ENCODE results near the gene GRK6. TPM values are rescaled to one million over a fixed set of nuclear protein-coding genes. Genes with fewer than 3 reads are reported as not detected.

GRK6 gene
- total RNA-seq = 27.0 and 31.0 TPM in 2 replicates

DNA sequence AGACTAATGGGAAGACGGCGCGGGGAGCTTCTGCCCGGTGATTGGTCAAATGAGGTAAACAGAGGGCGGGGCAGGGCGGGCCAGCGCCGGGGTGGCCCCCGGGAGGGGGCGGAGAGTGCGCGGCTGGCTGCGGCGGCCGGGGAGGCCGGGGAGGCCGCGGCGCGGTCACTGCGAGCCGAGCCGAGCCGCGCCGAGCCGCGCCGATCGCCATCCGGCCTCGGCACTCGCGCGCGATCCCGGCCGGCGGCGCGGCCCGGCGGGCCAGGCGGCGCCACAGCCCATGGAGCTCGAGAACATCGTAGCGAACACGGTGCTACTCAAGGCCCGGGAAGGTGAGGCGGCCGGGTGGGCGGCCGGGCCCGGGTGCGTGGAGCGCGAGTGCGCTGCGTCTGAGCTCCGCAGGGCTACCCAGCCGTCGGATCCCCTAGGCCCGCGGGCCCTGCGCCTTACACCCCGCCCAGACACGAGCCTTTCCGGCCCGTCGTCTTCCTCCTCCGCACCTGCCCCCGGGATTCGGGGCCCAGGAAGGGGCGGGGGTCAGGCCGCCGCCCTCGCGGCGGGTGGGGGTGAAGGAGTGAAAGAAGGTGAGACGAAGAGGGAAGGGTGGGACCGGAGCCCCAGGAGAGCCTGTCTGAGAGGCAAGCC is at the start of gene GRK6:
GRK6 (plus strand) TSS at position 111 of the 645 bp plus-strand sequence; CDS start at position 281, 170 bp downstream.

DNA sequence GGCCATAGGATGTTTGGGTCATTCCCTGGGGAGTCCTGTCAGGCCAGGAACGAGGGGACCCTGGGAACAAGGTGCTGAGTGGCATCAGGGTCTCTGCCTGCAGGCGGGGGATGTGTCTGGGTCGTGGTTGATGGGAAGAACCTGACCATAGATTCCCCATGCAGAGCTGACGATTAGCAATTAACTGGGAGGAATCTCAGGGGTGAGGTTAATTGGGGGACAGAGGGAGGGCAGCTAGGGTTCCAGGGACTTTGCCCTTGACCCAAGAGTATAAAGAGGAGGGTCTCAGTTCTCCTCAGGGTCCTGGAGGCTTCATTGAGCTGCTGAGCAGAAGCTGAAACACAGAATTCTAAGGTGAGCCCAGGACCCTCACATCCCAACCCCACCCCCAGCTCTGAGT is 42.3 kb upstream of the GRK6 start, which contains the start of gene SLC34A1:
SLC34A1 (plus strand) TSS at position 301 of the 400 bp plus-strand sequence. CDS start 1,308 bp downstream, outside the sequence.

DNA sequence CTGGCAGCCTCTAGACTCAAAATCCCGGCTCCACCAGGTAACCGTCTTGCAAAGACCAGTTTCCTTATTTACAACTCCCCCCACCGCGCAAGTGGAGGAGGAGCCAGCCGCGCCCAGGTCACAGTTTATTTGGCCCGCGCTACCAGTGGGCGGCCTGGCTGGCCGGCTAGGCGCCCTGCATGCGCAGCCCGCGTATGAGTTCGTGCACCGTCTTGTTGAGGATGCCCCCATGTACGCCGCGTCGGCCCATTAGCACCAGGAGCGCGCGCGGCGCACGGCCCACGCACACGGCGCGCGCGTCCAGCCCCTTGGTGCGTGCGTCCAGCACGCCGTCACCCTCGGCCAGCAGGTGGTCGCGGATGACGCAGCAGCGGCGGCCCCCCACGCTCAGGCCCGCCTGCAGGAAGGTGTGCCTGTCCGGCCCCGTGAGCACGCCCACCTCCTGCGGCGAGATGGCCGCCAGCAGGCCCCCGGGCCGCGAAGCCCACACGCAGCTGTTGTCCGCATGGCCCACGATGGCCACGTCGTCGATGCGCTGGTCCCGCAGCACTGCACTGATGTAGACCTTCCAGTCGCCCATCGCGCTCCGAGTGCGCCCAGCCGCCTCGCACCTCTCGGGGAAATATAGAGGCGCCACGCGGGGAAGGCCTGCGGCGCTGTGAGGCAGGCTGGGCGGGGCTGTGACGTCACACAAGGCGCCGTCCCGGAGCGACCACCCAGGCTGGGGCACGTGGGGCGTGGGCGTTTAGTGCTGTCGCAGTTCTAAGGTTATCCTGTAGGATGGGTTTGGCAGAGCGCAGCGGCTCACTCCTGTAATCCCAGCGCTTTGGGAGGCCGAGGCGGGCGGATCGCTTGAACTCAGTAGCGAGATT is 26.2 kb upstream of the GRK6 start, which contains the start of gene PFN3:
PFN3 (minus strand) TSS at position 665 of the 872 bp plus-strand sequence; CDS start at position 580, 85 bp downstream.

DNA sequence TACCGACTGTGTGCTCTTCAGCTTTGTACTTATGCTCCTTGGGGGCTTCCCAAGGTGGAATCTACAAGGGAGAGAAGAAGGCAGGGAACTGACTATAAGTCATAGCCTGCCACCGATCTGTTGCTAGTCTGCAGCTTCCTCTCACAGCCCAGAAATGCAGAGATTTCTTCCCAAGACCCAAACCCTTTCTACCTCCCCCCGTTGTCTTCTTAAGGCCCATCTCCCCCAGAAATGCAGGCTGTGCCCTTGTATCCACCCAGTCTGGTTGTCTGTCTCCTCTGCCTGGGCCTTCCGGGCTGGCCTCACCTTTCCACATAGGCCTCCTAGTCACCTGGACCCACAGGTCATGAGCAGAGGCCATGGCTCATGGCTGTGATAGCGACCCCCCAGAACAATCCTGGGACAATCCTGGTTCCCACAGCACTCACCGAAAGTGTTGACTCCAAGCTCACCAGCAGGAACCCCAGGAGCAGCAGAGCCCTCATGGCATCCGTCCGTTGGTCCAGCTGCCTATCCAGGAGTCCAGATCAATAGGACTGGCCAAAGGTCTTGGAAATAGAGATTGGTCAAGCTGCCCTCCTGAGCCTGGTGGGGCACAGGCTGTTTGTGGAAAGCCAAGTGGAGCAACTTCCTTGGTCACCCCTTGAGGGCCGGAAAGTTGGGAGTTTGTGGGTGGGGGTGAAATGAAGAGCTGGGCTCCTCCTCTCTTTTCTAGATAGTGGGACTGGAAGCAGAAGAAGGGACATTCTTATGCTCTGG is 17.3 kb upstream of the GRK6 start, which contains the start of gene F12:
F12 (minus strand) TSS at position 522 of the 759 bp plus-strand sequence; CDS start at position 485, 37 bp downstream.

DNA sequence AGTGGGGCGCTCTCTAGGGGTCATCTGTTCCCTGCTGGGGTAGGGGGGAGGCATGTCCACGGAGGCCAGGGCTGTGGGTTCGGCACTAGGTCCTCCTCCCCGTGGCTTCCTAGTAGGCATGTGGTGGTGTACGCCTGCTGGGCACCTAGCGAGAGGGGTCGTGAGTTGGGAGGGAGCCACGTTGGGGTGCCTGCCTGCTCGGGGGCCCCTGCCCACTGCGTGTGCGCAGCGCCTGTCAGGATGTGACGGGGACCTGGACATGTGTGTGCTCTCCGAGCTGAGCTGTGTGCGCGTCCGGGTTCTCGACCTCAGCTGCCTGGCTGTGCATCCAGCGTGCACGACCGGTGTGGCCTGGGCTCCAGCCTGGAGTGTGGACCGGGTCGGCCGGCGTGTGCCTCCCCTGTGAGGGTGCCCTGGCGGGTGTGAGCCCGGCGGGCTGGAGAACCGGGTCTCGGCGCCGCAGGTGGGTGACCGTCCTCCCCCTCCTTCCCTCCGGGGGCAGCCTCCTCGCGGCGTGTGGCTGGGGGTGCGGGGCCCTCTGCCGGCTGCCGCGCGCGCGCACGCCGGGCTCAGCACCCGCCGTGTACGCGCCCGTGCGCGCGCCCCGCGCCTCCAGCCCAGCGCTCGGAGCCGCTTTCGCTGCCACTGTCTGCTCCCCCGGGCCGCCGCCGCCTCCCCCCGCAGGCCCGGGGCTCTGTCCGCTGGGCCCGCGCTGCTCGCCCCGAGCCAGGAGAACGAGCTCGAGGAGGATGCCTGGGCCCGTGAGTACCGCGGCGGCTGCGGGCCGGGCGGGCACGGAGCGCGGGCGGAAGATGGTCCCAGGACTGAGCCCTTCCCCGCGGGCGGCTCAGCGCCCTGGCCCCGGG is 20.0 kb downstream of the GRK6 start, which contains the start of gene PRR7:
PRR7 (plus strand) TSS at position 615 of the 866 bp plus-strand sequence. CDS start 8,254 bp downstream, outside the sequence.

DNA sequence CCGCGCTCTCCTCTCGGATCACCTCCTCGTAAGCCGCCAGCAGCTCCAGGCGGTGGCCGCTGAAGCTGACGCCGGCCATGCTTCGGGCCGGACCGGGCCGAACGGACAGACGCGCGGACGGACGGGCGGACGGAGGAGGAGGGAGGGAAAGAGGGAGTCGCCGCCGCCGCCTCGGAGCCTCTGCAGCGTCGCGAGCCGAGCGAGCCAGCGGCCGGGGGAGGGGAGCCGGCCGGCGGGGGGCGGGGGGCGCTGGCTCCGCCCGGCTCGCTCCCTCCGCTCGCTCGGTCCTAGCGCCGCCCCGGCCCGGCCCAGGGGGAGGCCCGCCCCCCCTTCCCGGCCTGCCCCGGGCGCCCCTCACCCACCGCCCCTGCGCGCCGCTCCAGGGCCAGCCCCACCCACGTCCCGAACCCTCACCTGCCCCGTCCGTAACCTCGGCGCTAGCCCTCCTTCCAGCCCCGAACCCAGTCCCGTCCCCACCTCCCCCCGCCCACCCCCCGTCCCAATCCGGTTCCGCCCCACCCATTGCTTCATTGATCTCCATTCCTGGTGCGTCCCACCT is 47.0 kb downstream of the GRK6 start, which contains the start of gene DBN1:
DBN1 (minus strand) TSS at position 192 of the 559 bp plus-strand sequence; CDS start at position 79, 113 bp downstream.

Other genes with a start within 250 kb of the GRK6 start
- 15.6 and 20.5 TPM in 2 replicates for gene RAB24, start 123.0 kb upstream of the GRK6 start, total RNA-seq
- 156 and 217 TPM in 2 replicates for gene PRELID1, start 122.9 kb upstream of the GRK6 start, total RNA-seq
- gene MXD3, start 114.8 kb upstream of the GRK6 start, total RNA-seq = 14.0 and 39.8 TPM in 2 replicates
- gene LMAN2, start 75.0 kb upstream of the GRK6 start, total RNA-seq = 441 and 442 TPM in 2 replicates
- 5.2 and 7.5 TPM in 2 replicates for gene RGS14, start 68.8 kb upstream of the GRK6 start, total RNA-seq
- not detected in 2 replicates for gene SLC34A1, start 42.2 kb upstream of the GRK6 start, total RNA-seq
- not detected in 2 replicates for gene PFN3, start 26.0 kb upstream of the GRK6 start, total RNA-seq
- 1.3 and 1.7 TPM in 2 replicates for gene F12, start 17.1 kb upstream of the GRK6 start, total RNA-seq
- 5.8 and 10.8 TPM in 2 replicates for gene PRR7, start 20.1 kb downstream of the GRK6 start, total RNA-seq
- 152 and 161 TPM in 2 replicates for gene DBN1, start 47.0 kb downstream of the GRK6 start, total RNA-seq
- 54.4 and 99.4 TPM in 2 replicates for gene PDLIM7, start 70.9 kb downstream of the GRK6 start, total RNA-seq
- 0.65 and 3.6 TPM in 2 replicates for gene DOK3, start 83.2 kb downstream of the GRK6 start, total RNA-seq
- gene DDX41, start 90.3 kb downstream of the GRK6 start, total RNA-seq = 84.5 and 96.1 TPM in 2 replicates
- gene FAM193B, start 127.9 kb downstream of the GRK6 start, total RNA-seq = 11.7 and 13.1 TPM in 2 replicates
- gene TMED9, start 165.5 kb downstream of the GRK6 start, total RNA-seq = 215 and 232 TPM in 2 replicates
- 31.3 and 35.7 TPM in 2 replicates for gene B4GALT7, start 173.5 kb downstream of the GRK6 start, total RNA-seq

Data from epithelial cell of umbilical artery (primary cell).